Activated T-helper 2 cell treated with anti-CD3 and anti-CD28 coated beads, Interferon-gamma antibody, Interleukin-2, Interleukin-4, amounts not matched to agents 10 μg/mL and 5 μg/mL and 100 μg/mL, durations not matched to agents 14 hours and 24 hours and 36 hours (primary cell): ENCODE results near the gene MVK. TPM values are rescaled to one million over a fixed set of nuclear protein-coding genes. Genes with fewer than 3 reads are reported as not detected.
"Not testable (repeated sequence)": the region's sequence is repeated elsewhere in the genome, so short reads cannot be mapped to it uniquely, and the experiment has no call there.

Source experiments
- DNase-seq: peaks from one replicate; pipeline ENCODE4 v3.0.0; 2021; ENCODE audit warnings: low spot score
- H3K27ac Mint-ChIP-seq: one replicate; pipeline ENCODE4 v1.8.0; 2021; ENCODE audit warnings: mixed read lengths
- H3K27me3 Mint-ChIP-seq: one replicate; pipeline ENCODE4 v1.8.0; 2021; ENCODE audit warnings: low read depth, mixed read lengths
- H3K36me3 Mint-ChIP-seq: one replicate; pipeline ENCODE4 v1.8.0; 2021; ENCODE audit warnings: low read depth, mixed read lengths
- H3K4me1 Mint-ChIP-seq: one replicate; pipeline ENCODE4 v1.8.0; 2021; ENCODE audit warnings: low read depth, mixed read lengths
- H3K4me3 Mint-ChIP-seq: one replicate; pipeline ENCODE4 v1.8.0; 2021; ENCODE audit warnings: low read depth, mild to moderate bottlenecking, moderate library complexity, mixed read lengths
- H3K9me3 Mint-ChIP-seq: one replicate; pipeline ENCODE4 v1.8.0; 2021; ENCODE audit warnings: mixed read lengths
- intact Hi-C: fragments of 100-400 bp; cut with micrococcal nuclease; formaldehyde crosslinking; loops from one replicate; pipeline ENCODE4 v1.15.1; 2023
- total RNA-seq: library from RNA; stranded (reverse); gene quantifications from 2 replicates; pipeline ENCODE4 v1.2.3, GENCODE V29; 2022

The MVK gene
- total RNA-seq, 1 donor from 2014 or later = 33.6 TPM

GRCh38 chr12:109600481-109600880 is 26.9 kb downstream of the MVK start:
- Mint-ChIP-seq H3K36me3 (peaks cover 7% of the 10 kb centered on the region), H3K9me3 (no peaks in the 10 kb centered on the region), H3K4me3 (no peak overlapping the region), H3K4me1 (peaks cover 6% of the 10 kb centered on the region), H3K27ac (no peak overlapping the region), H3K27me3 (peaks cover 5% of the 10 kb centered on the region)
- DNase-seq = no peak
- intact Hi-C loops = no loop called here

GRCh38 chr12:109600995-109601394 is 27.4 kb downstream of the MVK start:
- intact Hi-C loops = no loop called here
- peaks cover 6% of the 10 kb centered on the region for H3K27me3 Mint-ChIP-seq
- no peak overlapping the region for H3K27ac Mint-ChIP-seq
- no peaks in the 10 kb centered on the region for H3K9me3 Mint-ChIP-seq
- peaks cover 2% of the 10 kb centered on the region for H3K4me1 Mint-ChIP-seq
- H3K36me3 Mint-ChIP-seq = peaks cover 7% of the 10 kb centered on the region
- DNase-seq = no peak
- H3K4me3 Mint-ChIP-seq = no peak overlapping the region

- no peak overlapping the region for H3K27ac Mint-ChIP-seq
- intact Hi-C loops = no loop called here
- peaks cover 7% of the 10 kb centered on the region for H3K36me3 Mint-ChIP-seq
- no peak overlapping the region for H3K4me3 Mint-ChIP-seq
- H3K4me1 Mint-ChIP-seq = peaks cover 2% of the 10 kb centered on the region
- DNase-seq = no peak
- H3K9me3 Mint-ChIP-seq = no peaks in the 10 kb centered on the region
- peaks cover 6% of the 10 kb centered on the region for H3K27me3 Mint-ChIP-seq
Observed at GRCh38 chr12:109601557-109601956, 28.0 kb downstream of the MVK start.

- intact Hi-C loops, H3K4me3 Mint-ChIP-seq, H3K27me3 Mint-ChIP-seq, H3K4me1 Mint-ChIP-seq, H3K9me3 Mint-ChIP-seq, DNase-seq, H3K36me3 Mint-ChIP-seq, H3K27ac Mint-ChIP-seq: not testable (repeated sequence)
Observed at GRCh38 chr12:109602132-109602531, 28.5 kb downstream of the MVK start.

- Mint-ChIP-seq H3K27me3 (peaks cover 14% of the 10 kb centered on the region), H3K4me1 (no peaks in the 10 kb centered on the region), H3K27ac (no peak overlapping the region), H3K9me3 (no peaks in the 10 kb centered on the region), H3K36me3 (no peaks in the 10 kb centered on the region), H3K4me3 (no peak overlapping the region)
- no peak for DNase-seq
- intact Hi-C loops = no loop called here
Observed at GRCh38 chr12:109604132-109604585, 30.6 kb downstream of the MVK start.

- Mint-ChIP-seq H3K27me3 (peaks cover 18% of the 10 kb centered on the region), H3K4me1 (no peaks in the 10 kb centered on the region), H3K27ac (no peak overlapping the region), H3K4me3 (no peak overlapping the region), H3K9me3 (no peaks in the 10 kb centered on the region), H3K36me3 (no peaks in the 10 kb centered on the region)
- no peak for DNase-seq
- intact Hi-C loops = no loop called here
Observed at GRCh38 chr12:109605016-109605415, 31.4 kb downstream of the MVK start.

- Mint-ChIP-seq H3K9me3 (no peaks in the 10 kb centered on the region), H3K36me3 (no peaks in the 10 kb centered on the region), H3K4me3 (no peak overlapping the region), H3K4me1 (no peaks in the 10 kb centered on the region), H3K27me3 (peaks cover 18% of the 10 kb centered on the region), H3K27ac (no peak overlapping the region)
- no peak for DNase-seq
- intact Hi-C loops = no loop called here
Observed at GRCh38 chr12:109605599-109606228, 32.1 kb downstream of the MVK start.

- intact Hi-C loops = no loop called here
- no peak for DNase-seq
- Mint-ChIP-seq H3K9me3 (no peaks in the 10 kb centered on the region), H3K4me1 (no peaks in the 10 kb centered on the region), H3K27ac (no peak overlapping the region), H3K27me3 (peaks cover 18% of the 10 kb centered on the region), H3K36me3 (no peaks in the 10 kb centered on the region), H3K4me3 (no peak overlapping the region)
Observed at GRCh38 chr12:109606320-109607028, 32.9 kb downstream of the MVK start.

- Mint-ChIP-seq H3K27ac (no peak overlapping the region), H3K9me3 (no peaks in the 10 kb centered on the region), H3K36me3 (no peaks in the 10 kb centered on the region), H3K4me3 (no peak overlapping the region), H3K4me1 (no peaks in the 10 kb centered on the region), H3K27me3 (peaks cover 18% of the 10 kb centered on the region)
- intact Hi-C loops = no loop called here
- DNase-seq = no peak
Observed at GRCh38 chr12:109607618-109608017, 34.0 kb downstream of the MVK start.

- Mint-ChIP-seq H3K27ac (no peak overlapping the region), H3K9me3 (no peaks in the 10 kb centered on the region), H3K4me1 (no peaks in the 10 kb centered on the region), H3K36me3 (no peaks in the 10 kb centered on the region), H3K4me3 (no peak overlapping the region), H3K27me3 (peaks cover 18% of the 10 kb centered on the region)
- no peak for DNase-seq
- intact Hi-C loops = no loop called here
Observed at GRCh38 chr12:109608270-109608669, 34.7 kb downstream of the MVK start.

GRCh38 chr12:109608793-109609192 is 35.2 kb downstream of the MVK start:
- no peaks in the 10 kb centered on the region for H3K36me3 Mint-ChIP-seq
- intact Hi-C loops = no loop called here
- H3K4me3 Mint-ChIP-seq = no peak overlapping the region

GRCh38 chr12:109609342-109609741 is 35.7 kb downstream of the MVK start:
- H3K36me3 Mint-ChIP-seq = no peaks in the 10 kb centered on the region
- no peak for DNase-seq
- no peak overlapping the region for H3K27ac Mint-ChIP-seq
- no peaks in the 10 kb centered on the region for H3K9me3 Mint-ChIP-seq
- no peak overlapping the region for H3K4me3 Mint-ChIP-seq
- intact Hi-C loops = no loop called here
- H3K4me1 Mint-ChIP-seq = no peaks in the 10 kb centered on the region
- H3K27me3 Mint-ChIP-seq = peaks cover 25% of the 10 kb centered on the region

More at GRCh38 chr12:109608793-109609192, 35.2 kb downstream of the MVK start:
- no peak for DNase-seq
- H3K27me3 Mint-ChIP-seq = peaks cover 20% of the 10 kb centered on the region
- no peak overlapping the region for H3K27ac Mint-ChIP-seq
- H3K9me3 Mint-ChIP-seq = no peaks in the 10 kb centered on the region
- H3K4me1 Mint-ChIP-seq = no peaks in the 10 kb centered on the region

GRCh38 chr12:109610523-109610922 is 36.9 kb downstream of the MVK start:
- H3K4me1 Mint-ChIP-seq = no peaks in the 10 kb centered on the region
- H3K27me3 Mint-ChIP-seq = peaks cover 20% of the 10 kb centered on the region
- H3K27ac Mint-ChIP-seq = no peak overlapping the region
- no peak overlapping the region for H3K4me3 Mint-ChIP-seq
- intact Hi-C loops = no loop called here
- no peaks in the 10 kb centered on the region for H3K9me3 Mint-ChIP-seq
- no peaks in the 10 kb centered on the region for H3K36me3 Mint-ChIP-seq
- DNase-seq = no peak
